HepG2 (cell line): ENCODE data around the gene CHN2. TPM values are rescaled to one million over a fixed set of nuclear protein-coding genes. Genes with fewer than 3 reads are reported as not detected.

ENCODE experiments used
- ATAC-seq: fragments of 200-7000 bp; cut with Tn5 transposase; 3 replicates; pipeline ENCODE4 v1.9.1; 2020; ENCODE audit warnings: mild to moderate bottlenecking, moderate library complexity
- BruUV-seq: library from RNA; stranded (reverse); fragments of 400-500 nt; replicated peaks from 2 replicates; lab custom pipeline; 2021; lab: Mats Ljungman, UMichigan
- CTCF ChIA-PET: fragments of 300-600 bp; formaldehyde crosslinking; extraction: SDS; loops from one replicate; lab custom pipeline; 2021; ENCODE audit warnings: low total read pairs, inconsistent platforms, low intra/inter-chr PET ratio; lab: Yijun Ruan, JAX
- POLR2A ChIA-PET: fragments of 350-600 bp; sonication (Branson Sonifier 250); formaldehyde crosslinking; loops from one replicate; lab custom pipeline; 2020; ENCODE audit warnings: antibody characterized with exemption, inconsistent platforms; lab: Yijun Ruan, JAX
- DNase-seq: peaks from one replicate; pipeline ENCODE4 v3.0.0-alpha.2; 2015; ENCODE audit warnings: low spot score
- FAIRE-seq: peaks from 3 replicates; lab custom pipeline; 2011; peaks lifted over from hg19 to GRCh38; lab: Jason Lieb, UNC
- H2AFZ ChIP-seq: one replicate; pipeline ENCODE4 v1.6.1; 2011; ENCODE audit warnings: low read length, inconsistent platforms
- H3K27ac ChIP-seq: fragments of 300-600 bp; 3 replicates; pipeline ENCODE4 v1.8.0; 2011; ENCODE audit warnings: mixed run types, mild to moderate bottlenecking, mixed read lengths, low read length, inconsistent platforms; ENCODE audit not compliant: insufficient read depth; ENCODE audit errors: extremely low read length
- H3K27me3 ChIP-seq, 2 experiments: fragments of 200-600 bp in 1 of 2; 2 replicates in 1 of 2; 3 replicates in 1 of 2; pipeline versions ENCODE4 v1.6.0 to v1.8.0; 2011; ENCODE audit warnings: low read length in 2 of 2, mild to moderate bottlenecking in 2 of 2, moderate library complexity in 2 of 2, inconsistent platforms in 1 of 2; ENCODE audit not compliant: insufficient read depth in 2 of 2, control insufficient read depth in 1 of 2
- H3K36me3 ChIP-seq, 2 experiments: fragments of 200-600 bp in 1 of 2; replicated peaks in 1 of 2; 2 replicates in 1 of 2; 3 replicates in 1 of 2; pipeline versions ENCODE4 v1.5.1 to v1.8.0; 2011; ENCODE audit warnings: low read length in 2 of 2, inconsistent platforms in 1 of 2; ENCODE audit not compliant: insufficient read depth in 2 of 2, control insufficient read depth in 1 of 2
- H3K4me1 ChIP-seq: 2 replicates; pipeline ENCODE4 v1.5.1; 2012; ENCODE audit warnings: low read length, inconsistent platforms; ENCODE audit not compliant: insufficient read depth
- H3K4me2 ChIP-seq: 2 replicates; pipeline ENCODE4 v1.6.0; 2011; ENCODE audit warnings: low read depth, low read length, inconsistent platforms
- H3K4me3 ChIP-seq, 3 experiments: fragments of 200-600 bp in 1 of 3; sonication (generic), shearing (Covaris generic) in 1 of 3; replicated peaks in 1 of 3; 2 replicates each; pipeline ENCODE4 v1.5.1; 2011 to 2016; ENCODE audit warnings: low read length in 3 of 3, inconsistent platforms in 2 of 3, low read depth in 2 of 3, mild to moderate bottlenecking in 2 of 3, control low read depth in 1 of 3, mixed read lengths in 1 of 3; ENCODE audit not compliant: insufficient read depth in 1 of 3
- H3K79me2 ChIP-seq: one replicate; pipeline ENCODE4 v1.6.1; 2011; ENCODE audit warnings: low read length, inconsistent platforms; ENCODE audit not compliant: insufficient read depth
- H3K9ac ChIP-seq: 2 replicates; pipeline ENCODE4 v1.6.0; 2011; ENCODE audit warnings: mild to moderate bottlenecking, low read depth, low read length, inconsistent platforms; ENCODE audit not compliant: insufficient read depth
- H3K9me3 ChIP-seq: 2 replicates; pipeline ENCODE4 v1.5.1; 2012; ENCODE audit warnings: mild to moderate bottlenecking, low read length
- H4K20me1 ChIP-seq: 2 replicates; pipeline ENCODE4 v1.6.0; 2011; ENCODE audit warnings: inconsistent platforms, mild to moderate bottlenecking, low read length, moderate library complexity; ENCODE audit not compliant: insufficient read depth
- ARID5B ChIP-seq: IDR thresholded peaks from 2 replicates; pipeline ENCODE4 v1.4.0; 2020; ENCODE audit warnings: mild to moderate bottlenecking, missing genetic modification reagents
- ZGPAT ChIP-seq: IDR thresholded peaks from 2 replicates; pipeline ENCODE4 v1.6.1; 2016; ENCODE audit warnings: mild to moderate bottlenecking
- ZNF281 ChIP-seq: sonication (generic); formaldehyde crosslinking; IDR thresholded peaks from 2 replicates; pipeline ENCODE4 v1.4.0; 2020; ENCODE audit warnings: missing genetic modification reagents, borderline replicate concordance
- ZNF318 ChIP-seq: sonication (generic); formaldehyde crosslinking; IDR thresholded peaks from 2 replicates; pipeline ENCODE4 v1.4.0; 2020; ENCODE audit warnings: mild to moderate bottlenecking, missing genetic modification reagents
- WGBS: methylation state at CpG from one replicate; pipeline ENCODE4 v1.1.6; 2017; ENCODE audit warnings: low lambda C conversion rate; 5-methylcytosine and 5-hydroxymethylcytosine counted together
- in situ Hi-C: cut with HindIII; loops from 2 replicates; pipeline ENCODE4 v1.10.0; 2017; ENCODE audit warnings: low pct_unique_long_range_greater_than_20kb; ENCODE audit not compliant: extremely low pct_ligation_motif_present
- intact Hi-C: fragments of 100-400 bp; cut with micrococcal nuclease; formaldehyde crosslinking; loops from one replicate; pipeline ENCODE4 v1.10.0; 2022; ENCODE audit not compliant: unreplicated experiment
- polyA plus RNA-seq, 8 experiments: library from polyadenylated mRNA; depleted of rRNA in 3 of 8; stranded (reverse) in 7 of 8; unstranded in 1 of 8; fragments of >200 nt; fragmentation: Illumina TruSeq in 4 of 8; extraction: Trizol in 4 of 8; gene quantifications; 2 replicates each; pipeline versions ENCODE4 v1.2.1 to v1.2.3, GENCODE V29; 2011 to 2016; ENCODE audit warnings: low read depth in 4 of 8, missing spikeins in 1 of 8, mixed read lengths in 1 of 8; ENCODE audit not compliant: insufficient read depth in 1 of 8
- total RNA-seq, 5 experiments: library from RNA; depleted of rRNA; stranded (reverse); fragments of >200 nt; fragmentation: Illumina TruSeq; extraction: Trizol; gene quantifications; 2 replicates each; pipeline ENCODE4 v1.2.3, GENCODE V29; 2016; ENCODE audit warnings: low read depth in 1 of 5

CHN2 gene
- total and polyA plus RNA-seq, 2 of the 13 experiments (the other 11 are each of a cell fraction or from before 2014, with no cell fraction given): 23.5 to 30.5 TPM

- no peaks in the 10 kb centered on the region for H4K20me1 ChIP-seq
- H3K79me2 ChIP-seq: no peaks in the 10 kb centered on the region
- H3K27me3 ChIP-seq: no peaks in the 10 kb centered on the region
- POLR2A ChIA-PET: interaction anchor here (0.7 kb wide), 1 partner anchor 10 kb away, joined by 3 read pairs; no protein-coding TSS in a partner anchor
- no peak overlapping the region for H2AFZ ChIP-seq
- H3K4me3 ChIP-seq: no peak overlapping the region
- intact Hi-C loops (loop anchor here (5.0 kb wide), 1 partner anchor 77 kb away; the partner anchor contains the start of gene PRR15), in situ Hi-C loops (no loop called here)
- CTCF ChIA-PET: no interaction called here
- no peak overlapping the region; the same call in 1 of the 2 replicates for H3K9ac ChIP-seq
- no peak for ATAC-seq
- 51% methylated on average over 11 of the region's 11 CpGs for WGBS
- H3K36me3 ChIP-seq: no peaks in the 10 kb centered on the region; a peak in 2 of 5 replicates
- H3K4me1 ChIP-seq: peaks cover 89% of the 10 kb centered on the region
- H3K9me3 ChIP-seq: no peaks in the 10 kb centered on the region
- BruUV-seq: no TSS peak
- FAIRE-seq: peak; percentile 57
- peak overlapping the region; percentile 38 for H3K27ac ChIP-seq
- no peak overlapping the region for H3K4me2 ChIP-seq
- DNase-seq: peak; percentile 77
- no peak for TF ChIP-seq ZNF318 (CRISPR knock-in tag)
- peak; percentile 13; the same call in 1 of the 2 replicates for TF ChIP-seq ZNF281
- 0 out of 2 replicates have a peak, but pooled peaks have one; percentile 21 for TF ChIP-seq ZGPAT (CRISPR knock-in tag)
- TF ChIP-seq ARID5B: 0 out of 2 replicates have a peak, but pooled peaks have one; percentile 27
Measured at GRCh38 chr7:29485339-29486190, 291.0 kb downstream of the CHN2 start.
